SIG-M5 treated with dmso at 0.1 percent for 504 hours (cell line): ENCODE results near the gene MEG3.
"Not testable (repeated sequence)": the region's sequence is repeated elsewhere in the genome, so short reads cannot be mapped to it uniquely, and the experiment has no call there.

Experiments
- DNase-seq: peaks from one replicate; lab custom pipeline; 2025; ENCODE audit not compliant: unreplicated experiment; lab: John Stamatoyannopoulos, UW

The MEG3 gene

GRCh38 chr14:100815478-100816285 lies 10.2 kb upstream of the MEG3 start:
- DNase-seq = no peak

- no peak for DNase-seq
Observed at GRCh38 chr14:100816286-100816949, 9.5 kb upstream of the MEG3 start.

DNA sequence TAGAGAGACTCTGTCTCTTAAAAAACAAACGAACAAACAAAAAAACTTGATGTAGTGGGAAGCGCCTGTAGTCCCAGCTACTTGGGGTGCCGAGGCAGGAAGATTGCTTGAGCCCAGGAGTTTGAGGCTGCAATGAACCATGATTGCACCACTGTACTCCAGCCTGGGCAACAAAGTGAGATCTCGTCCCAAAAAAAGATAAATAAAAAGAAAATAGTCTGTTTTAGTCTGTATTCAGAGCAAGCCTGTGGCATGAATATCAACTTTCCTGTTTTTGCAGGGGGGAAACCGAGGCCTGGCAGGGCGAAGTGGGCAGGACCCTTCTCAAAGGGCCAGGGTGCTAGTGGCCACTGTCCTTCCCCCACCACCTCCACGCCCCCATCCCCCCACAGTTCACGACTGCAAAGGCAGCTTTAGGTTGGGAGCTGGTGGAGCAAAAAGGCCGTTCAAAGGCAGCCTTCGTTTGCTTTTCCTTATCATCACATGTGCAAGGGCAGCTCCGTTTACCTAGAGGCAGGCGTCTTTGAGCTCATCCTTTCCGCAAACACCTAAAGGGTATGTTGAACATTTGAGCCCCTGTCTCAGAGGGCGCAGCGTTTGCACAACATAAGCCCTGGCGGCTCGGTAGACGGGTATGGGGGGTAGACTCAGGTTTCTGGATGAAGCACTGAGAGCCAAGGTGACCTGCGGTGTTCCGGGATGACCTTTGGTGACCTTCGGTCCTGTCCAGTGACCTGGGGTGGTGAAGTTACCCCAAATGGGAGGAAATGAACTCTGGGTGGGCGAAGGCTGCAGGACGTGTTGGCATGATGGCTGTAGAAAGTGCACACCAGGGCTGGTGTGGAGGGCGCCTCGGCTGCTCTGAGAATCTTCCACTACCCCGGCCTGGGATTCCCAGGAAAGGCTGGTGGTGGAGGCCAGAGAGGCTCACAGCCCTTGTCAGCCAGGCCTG lies 8.7 kb upstream of the MEG3 start:
- no peak for DNase-seq

DNA sequence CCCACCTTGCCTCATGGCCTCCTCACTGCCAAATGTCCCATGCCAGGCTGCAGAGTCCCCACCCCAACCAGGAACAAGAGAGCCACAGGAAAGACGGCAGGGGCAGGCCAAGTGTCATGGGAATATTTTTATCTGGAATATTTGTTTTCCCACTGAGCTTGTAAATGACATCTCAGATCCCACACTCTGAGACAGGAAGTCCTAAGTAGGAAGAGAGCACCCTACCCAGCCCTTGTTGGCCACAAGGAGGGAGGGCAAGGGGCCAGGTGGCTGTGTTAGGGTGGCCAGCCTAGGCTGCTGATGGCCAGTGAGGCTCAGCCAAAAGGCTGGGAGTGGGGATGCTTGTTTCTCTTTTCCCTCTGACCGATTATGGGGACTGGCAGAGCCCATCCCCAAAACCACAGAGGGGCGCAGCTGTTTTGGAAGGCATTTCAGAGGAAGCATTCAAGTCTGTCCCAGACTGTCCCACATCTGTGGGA lies 7.7 kb upstream of the MEG3 start:
- no peak for DNase-seq

- DNase-seq = not testable (repeated sequence)
Observed at GRCh38 chr14:100818923-100819322, 7.0 kb upstream of the MEG3 start.

DNA sequence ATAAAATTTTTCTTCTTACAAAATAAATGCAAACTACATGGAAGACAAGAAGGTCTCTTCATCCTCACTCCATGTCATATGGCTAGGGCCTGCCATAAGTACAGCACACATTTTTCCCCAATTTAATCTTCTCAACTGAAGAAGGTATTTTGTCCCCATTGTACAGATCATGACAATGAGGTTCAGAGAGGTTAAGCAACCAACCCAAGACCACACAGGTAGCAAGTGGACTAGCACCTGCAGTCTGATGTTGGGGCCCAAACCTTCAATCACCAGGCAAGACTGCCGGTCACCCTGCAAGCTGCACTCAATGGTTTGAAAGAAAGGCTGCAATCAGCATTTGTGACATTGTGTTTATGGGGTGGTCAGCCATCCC lies 6.5 kb upstream of the MEG3 start:
- DNase-seq = no peak

GRCh38 chr14:100819829-100820475 lies 6.0 kb upstream of the MEG3 start:
- DNase-seq = no peak

- DNase-seq = no peak
Observed at GRCh38 chr14:100820957-100821356, 5.0 kb upstream of the MEG3 start.

DNA sequence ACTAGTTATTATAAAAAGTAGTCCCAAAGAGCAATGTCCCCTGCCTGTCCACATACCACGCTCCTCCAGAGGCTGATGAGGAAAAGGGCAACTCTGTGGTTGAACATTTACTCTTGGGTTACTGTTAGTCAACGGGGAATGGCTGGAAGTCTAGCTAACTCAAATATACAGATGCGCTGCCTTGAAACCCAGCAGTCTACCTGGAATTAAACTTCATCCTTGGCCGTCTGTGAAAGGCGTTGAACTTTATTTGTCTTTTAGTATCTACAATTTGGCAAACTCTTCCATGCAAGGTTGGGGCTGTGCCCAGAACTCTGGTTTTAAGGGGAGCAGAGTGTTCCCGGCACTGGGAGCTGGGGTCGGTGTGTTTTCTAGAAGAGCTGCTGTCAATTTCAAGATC lies 3.9 kb upstream of the MEG3 start:
- DNase-seq = no peak

DNA sequence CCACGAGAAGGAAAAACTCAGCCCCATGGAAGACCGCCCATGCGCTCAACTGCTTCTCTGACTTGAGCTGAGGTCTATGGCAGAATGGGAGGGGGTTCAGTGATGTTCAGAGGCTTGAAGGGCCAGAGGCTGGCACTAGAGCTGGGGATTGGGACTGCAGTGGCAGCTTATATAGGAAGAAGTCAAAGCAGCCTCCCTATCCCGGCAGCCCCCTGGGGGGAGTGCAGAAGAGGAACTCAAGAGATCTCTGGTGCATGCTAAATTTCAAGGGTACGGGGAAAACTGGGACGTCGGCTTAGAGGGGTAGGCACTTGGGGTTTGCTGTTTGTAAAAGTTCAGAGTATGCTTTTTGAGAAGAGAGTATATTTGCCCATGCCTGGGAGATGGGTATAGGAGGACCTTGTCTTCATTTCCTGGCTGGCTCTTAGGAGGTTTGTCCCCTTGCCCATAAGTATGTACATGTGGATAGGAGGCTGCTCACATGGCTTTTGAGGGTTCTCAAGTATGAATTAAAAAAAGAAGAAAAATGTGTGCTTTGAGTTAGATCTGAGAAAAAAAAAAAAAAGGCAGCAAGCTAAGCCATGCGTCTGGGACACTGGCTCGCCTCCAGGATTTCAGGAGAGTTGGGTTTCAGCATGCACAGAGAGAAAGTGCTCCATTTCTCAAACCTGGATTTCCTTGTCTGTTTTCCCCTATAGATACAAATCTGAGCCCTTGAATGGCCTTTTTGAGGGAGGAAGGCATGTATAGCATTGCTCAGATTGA lies 3.2 kb upstream of the MEG3 start:
- no peak for DNase-seq

- no peak for DNase-seq
Observed at GRCh38 chr14:100823413-100824080, 2.4 kb upstream of the MEG3 start.

DNA sequence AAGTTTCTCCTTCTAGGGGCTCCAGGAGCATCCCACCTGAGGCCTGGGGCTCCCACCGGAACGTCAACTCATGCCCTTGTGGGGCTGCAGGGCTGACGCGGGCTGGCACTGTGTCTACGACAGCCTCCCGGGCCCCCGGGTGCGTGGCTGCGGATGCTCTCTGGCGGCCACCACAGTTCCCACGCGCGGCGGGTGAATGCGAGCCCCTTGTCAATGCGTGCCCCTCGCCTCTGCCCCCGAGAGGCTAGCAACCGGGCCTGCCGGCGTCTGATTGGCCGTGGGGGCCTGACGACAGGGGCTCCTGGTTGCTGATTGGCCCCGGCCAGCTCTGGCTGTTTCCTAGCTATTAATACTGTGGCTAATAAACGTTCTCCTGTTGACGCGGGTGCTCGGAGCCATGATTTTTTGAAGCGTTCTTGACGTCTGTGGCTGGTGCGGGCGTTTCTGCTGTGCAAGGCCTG lies 1.8 kb upstream of the MEG3 start:
- no peak for DNase-seq

- no peak for DNase-seq
Observed at GRCh38 chr14:100824901-100825712, 811 bp upstream of the MEG3 start.

GRCh38 chr14:100826391-100827100 lies 628 bp downstream of the MEG3 start:
- DNase-seq = no peak

DNA sequence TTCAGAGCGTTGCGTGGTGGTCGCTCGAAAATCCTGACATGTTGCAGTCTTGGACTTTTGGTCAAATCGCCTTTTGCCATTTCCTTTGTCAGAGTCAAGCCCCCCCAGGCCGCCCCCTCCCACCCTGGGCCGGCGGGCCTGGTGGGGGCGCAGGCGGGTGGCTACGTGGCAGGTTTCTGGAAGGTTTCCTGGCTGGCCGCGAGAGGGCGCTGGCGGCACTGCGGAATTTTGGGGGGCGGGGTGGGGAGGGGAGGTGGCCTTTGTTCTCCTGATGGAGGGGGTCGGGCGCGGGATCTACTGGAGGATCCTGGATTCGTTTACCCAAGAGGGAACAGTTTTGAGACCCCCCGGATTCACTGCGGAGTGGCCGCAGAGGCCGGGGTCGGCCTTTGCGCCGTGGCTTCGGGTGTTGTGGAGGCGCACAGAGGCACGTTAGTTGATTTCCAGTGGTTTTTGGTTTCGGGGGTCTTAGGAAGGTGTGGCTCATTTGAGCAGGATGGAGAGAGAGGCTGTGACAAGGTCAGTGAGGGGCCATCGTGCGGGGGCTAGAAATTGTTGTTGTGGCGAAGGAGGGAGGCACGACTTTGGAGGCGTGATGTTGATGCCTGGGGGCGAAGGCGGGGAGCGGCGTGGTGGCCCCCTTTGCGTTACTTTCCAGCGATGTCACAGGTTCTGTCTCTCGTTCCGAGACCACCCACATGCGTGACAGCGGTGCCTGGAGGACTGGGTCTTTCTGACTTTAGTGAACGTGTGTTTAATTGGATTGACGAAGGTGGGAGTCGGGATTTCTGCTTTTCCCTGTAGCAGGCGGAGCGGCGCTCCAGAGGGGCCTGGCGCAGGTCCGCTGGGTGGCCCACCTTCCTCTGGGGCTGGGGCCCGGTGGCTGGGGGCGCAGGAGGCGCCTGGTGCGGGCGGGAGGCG lies 1.4 kb downstream of the MEG3 start:
- no peak for DNase-seq

- no peak for DNase-seq
Observed at GRCh38 chr14:100828031-100828769, 2.3 kb downstream of the MEG3 start.
